ENCODE measurements around the gene SFI1.
"Not testable (repeated sequence)": the region's sequence is repeated elsewhere in the genome, so short reads cannot be mapped to it uniquely, and the experiment has no call there.

Gene SFI1, protein sequence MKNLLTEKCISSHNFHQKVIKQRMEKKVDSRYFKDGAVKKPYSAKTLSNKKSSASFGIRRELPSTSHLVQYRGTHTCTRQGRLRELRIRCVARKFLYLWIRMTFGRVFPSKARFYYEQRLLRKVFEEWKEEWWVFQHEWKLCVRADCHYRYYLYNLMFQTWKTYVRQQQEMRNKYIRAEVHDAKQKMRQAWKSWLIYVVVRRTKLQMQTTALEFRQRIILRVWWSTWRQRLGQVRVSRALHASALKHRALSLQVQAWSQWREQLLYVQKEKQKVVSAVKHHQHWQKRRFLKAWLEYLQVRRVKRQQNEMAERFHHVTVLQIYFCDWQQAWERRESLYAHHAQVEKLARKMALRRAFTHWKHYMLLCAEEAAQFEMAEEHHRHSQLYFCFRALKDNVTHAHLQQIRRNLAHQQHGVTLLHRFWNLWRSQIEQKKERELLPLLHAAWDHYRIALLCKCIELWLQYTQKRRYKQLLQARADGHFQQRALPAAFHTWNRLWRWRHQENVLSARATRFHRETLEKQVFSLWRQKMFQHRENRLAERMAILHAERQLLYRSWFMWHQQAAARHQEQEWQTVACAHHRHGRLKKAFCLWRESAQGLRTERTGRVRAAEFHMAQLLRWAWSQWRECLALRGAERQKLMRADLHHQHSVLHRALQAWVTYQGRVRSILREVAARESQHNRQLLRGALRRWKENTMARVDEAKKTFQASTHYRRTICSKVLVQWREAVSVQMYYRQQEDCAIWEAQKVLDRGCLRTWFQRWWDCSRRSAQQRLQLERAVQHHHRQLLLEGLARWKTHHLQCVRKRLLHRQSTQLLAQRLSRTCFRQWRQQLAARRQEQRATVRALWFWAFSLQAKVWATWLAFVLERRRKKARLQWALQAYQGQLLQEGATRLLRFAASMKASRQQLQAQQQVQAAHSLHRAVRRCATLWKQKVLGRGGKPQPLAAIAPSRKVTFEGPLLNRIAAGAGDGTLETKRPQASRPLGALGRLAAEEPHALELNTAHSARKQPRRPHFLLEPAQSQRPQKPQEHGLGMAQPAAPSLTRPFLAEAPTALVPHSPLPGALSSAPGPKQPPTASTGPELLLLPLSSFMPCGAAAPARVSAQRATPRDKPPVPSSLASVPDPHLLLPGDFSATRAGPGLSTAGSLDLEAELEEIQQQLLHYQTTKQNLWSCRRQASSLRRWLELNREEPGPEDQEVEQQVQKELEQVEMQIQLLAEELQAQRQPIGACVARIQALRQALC

DNA sequence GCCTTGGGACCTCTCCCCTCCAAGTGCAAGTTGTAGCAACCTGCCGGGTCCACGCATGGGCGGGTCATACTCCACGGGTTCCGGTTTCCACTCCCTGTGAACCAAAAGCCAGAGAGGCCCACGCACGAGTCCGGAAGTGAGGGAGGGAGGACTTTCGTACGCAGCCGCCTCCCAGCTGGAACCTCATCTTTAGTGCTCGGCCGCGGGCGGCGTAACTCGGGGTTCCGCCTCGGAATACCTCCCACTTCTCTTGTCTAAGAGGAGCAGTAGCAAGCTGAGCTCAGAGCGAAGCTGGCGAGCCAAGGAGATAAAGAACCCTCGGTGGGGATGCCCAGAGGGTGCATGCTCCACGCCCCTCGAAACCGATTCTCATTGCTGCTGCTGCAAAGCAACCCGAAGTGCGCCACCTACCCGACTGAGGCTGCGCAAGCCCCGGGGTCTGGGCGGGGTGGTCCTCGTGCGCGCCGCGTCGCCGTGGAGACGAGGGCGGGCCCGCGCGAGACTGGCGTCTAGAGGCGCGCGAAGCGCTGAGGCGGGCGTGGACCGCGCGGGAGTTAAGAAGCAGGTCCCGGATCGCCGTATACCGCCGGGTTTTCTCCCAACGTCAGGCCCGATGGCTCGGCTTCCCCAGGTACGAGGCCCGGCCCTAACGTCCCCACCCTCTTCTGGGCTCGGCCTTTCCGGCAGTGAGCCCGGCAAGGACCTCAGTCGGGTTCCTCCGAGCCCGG lies at the start of gene SFI1:
TSS of gene SFI1 (plus strand) at position 530 of the 728 bp plus-strand sequence. CDS start 11,749 bp downstream, outside the sequence.
- DNase-seq, result peak; percentile 95

DNA sequence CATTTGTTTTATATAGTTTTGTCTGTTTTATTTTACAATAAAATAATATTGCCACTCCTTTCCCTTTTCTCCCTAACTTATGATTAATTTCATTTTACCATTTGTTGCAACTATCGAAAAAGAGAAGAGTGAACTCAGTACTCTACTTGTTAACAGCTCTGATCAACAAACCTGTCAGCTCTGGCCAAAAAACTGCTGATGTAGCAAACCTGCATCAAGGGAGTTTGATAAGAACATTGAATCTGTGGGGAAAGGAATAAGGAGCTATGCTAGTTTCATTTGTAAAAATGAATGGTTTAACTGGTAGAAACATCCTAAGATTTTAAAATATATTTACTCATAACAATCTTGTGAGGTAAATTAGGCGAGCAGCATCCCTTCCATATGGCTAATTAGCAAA lies 49.6 kb upstream of the SFI1 start:
- no peak for DNase-seq

DNA sequence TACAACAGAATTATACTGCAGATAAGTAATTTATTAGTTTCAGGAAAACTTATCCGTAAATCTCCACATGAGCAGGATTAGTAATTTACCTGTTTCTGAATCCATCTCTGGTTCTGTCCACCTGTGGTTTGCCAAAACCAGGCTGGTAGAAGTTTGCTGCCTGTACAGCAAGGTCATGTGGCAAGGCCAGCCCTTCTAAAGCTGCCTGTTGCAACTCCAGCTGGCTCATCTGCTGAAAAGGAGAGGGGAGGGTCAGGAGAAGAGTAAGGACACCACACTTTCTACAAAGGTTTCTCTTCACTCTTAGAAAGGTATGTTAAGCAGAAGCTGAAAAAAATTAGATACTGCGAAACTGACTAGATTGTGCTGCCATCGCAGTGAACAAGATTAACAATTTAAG lies 49.0 kb upstream of the SFI1 start:
- DNase-seq, result no peak

GRCh38 chr22:31448382-31448781 lies 48.0 kb upstream of the SFI1 start:
- no peak for DNase-seq

DNA sequence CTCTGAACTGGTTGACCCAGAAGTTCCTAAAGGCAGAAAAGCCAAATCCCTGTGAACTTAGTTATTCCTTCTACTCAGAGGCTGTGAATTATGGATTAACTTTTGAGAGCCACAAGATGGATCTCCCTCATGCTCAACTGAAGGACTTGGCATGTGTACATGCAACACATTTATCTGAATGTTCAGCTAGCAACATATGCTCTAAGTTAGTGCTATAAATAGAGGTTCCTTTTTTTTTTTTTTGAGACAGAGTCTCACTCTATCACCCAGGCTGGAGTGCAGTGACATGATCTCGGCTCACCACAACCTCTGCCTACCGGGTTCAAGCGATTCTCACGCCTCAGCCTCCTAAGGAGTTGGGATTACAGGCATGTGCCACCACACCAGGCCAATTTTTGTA lies 46.8 kb upstream of the SFI1 start:
- DNase-seq, result no peak

DNA sequence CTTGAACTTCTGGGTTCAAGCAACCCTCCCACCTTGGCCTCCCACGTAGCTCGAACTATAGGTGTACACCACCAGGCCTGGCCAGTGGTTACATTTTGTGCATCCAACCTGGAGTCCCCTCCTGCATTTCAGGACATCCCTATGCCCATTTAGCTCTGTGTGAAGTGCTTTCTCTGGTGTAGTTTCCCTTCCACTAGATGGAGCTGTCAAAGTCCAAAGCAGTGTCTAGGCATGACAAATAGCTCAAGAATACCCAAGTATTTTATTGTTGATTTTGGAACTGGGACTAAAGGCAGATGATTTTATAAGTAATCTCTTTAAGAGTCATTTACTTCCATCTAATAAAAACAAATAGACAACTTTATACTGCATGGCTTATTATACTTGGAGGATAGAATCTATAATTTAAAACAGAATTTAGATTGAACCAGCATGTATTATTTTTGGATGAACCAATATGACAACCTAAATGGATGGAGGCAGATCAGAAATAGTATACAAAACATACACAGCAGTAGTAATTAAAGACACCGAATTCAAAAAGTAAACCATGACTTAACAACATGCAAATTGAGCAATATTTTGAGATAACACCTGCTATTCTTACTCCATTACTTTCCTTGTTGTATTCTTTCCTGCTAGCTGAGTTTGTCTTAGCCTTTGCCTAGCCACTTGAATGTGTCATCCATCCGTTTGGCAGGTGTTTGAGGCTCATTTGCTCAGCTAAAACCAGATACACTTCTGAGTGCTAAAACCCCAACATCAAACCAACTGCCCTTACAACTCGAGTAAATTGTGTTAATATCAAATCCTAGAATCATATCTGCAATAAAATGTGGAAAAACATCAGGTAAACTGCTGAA lies 44.4 kb upstream of the SFI1 start:
- DNase-seq, result peak; percentile 20

DNA sequence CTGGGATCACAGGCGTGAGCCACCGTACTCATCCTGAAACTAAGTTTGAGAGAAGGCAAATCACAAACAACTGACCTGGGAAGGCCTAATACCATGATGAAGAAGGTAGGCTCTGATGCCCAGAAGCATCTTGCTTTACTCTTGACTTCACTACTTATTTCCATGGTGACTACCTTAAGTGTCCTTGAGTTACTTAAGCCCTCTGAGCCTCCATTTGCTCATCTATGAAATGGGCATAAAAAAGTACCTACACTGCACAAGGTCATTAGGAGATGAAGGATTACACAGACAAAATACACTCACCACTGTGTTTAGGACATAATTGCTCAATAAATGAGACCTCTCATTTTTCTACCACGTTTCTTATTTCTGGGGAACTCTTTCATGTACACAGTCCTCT lies 34.6 kb upstream of the SFI1 start:
- DNase-seq, result no peak

GRCh38 chr22:31465307-31465706 lies 31.0 kb upstream of the SFI1 start:
- no peak for DNase-seq

- DNase-seq, result no peak
Observed at GRCh38 chr22:31474743-31475142, 21.6 kb upstream of the SFI1 start.

GRCh38 chr22:31475800-31476199 lies 20.5 kb upstream of the SFI1 start:
- no peak for DNase-seq

GRCh38 chr22:31477329-31477728 lies 19.0 kb upstream of the SFI1 start:
- DNase-seq, result no peak

- no peak for DNase-seq
Observed at GRCh38 chr22:31481129-31481528, 15.2 kb upstream of the SFI1 start.

- DNase-seq, result not testable (repeated sequence)
Observed at GRCh38 chr22:31482470-31482869, 13.9 kb upstream of the SFI1 start.

DNA sequence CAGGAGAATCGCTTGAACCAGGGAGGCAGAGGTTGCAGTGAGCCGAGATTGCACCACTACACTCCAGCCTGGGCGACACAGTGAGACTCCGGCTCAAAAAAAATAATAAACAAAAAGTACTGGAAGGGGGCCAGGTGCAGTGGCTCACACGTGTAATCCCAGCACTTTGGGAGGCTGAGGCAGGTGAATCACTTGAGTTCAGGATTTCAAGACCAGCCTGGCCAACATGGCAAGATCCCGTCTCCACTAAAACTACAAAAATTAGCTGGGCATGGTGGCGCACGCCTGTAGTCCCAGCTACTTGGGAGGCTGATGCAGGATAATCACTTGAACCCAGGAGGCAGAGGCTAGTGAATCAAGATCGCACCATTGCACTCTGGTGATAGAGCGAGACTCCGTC lies 10.0 kb upstream of the SFI1 start:
- DNase-seq, result not testable (repeated sequence)

DNA sequence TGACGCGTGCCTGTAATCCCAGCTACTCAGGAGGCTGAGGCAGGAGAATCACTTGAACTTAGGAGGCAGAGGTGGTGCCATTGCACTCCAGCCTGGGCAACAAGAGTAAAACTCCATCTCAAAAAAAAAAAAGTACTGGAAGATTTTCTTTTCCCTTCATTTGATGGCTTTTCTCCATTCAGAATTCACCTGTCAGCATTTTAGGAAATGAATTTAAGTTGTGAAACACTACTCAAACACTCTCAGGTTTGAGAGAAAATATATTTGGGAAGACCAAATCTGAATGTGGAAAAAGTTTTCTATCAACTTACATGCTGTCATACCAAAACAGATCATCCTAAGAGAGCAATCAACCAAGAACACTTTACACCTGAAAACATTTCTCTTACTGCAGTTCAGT lies 9.4 kb upstream of the SFI1 start:
- no peak for DNase-seq

DNA sequence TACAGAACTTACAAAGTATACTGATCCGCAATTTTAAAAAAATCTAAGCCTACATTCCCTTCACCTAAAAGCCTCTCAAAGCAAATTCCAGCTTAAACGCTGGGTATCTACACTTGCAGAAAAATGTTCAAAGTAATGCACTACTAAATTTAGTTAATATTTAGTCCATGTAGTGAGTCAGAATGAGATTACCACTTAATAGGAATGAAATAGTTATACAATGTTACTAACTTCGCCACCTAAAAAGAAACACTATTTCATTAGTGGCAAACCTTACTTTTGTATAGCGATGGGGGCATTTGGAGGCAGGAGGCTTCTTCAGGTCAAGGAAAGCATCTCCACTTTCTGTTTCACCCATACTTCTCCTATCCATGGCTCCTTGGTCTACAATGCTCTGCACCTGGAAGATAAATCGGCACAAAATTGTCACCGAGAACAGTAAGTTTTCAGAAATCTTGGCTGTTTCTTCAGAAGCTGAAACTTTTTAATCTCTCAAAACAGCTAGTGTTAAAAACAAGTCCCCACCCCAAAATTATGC lies 7.9 kb upstream of the SFI1 start:
- no peak for DNase-seq

DNA sequence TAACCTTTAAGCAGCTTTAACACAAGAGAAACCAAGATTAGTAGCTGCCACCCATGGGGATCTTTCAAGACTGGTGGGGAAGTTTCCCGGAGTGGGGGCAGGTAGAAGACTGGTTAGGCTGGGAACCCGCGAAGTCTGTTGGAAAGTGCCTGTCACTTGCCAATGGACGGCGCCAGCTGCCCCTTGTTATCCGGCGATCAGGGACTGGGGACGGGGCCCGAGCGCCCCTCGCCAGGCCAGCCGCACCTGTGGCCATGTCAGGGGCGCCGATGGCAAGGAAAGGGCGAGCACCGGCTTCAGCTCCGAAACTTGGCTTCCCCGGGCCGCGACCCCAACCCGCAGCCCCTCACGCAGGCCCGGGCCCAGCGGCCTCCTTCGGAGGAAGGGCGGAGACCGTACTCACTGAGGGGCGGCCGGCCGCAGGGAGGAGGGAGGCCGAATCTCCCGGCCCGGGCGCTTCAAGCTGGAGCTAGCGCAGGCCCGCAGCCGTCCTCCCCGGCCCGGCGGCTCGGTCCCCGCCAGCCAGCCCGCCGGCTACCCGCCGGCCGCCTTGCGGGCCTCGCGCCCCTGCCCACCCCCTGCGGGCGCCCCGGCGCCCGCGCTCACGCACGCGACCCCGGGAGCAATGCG lies 7.2 kb upstream of the SFI1 start:
- DNase-seq, result peak; percentile 61

GRCh38 chr22:31489632-31490495 lies 6.5 kb upstream of the SFI1 start, which contains the start of gene EIF4ENIF1:
EIF4ENIF1 (minus strand) TSS chr22:31489842; CDS start chr22:31488718, 1,124 bp downstream.
- peak; percentile 95 for DNase-seq

GRCh38 chr22:31490496-31490925 lies 5.8 kb upstream of the SFI1 start:
- no peak for DNase-seq

All from eye (tissue), 1 donor.